HG02884 (cell line): ENCODE results near the gene PPDPF.
"Not testable (repeated sequence)": the region's sequence is repeated elsewhere in the genome, so short reads cannot be mapped to it uniquely, and the experiment has no call there.

Source experiments
- ATAC-seq: cut with Tn5 transposase; IDR thresholded peaks from one replicate; pipeline ENCODE4 v1.9.1; 2021; ENCODE audit warnings: mild to moderate bottlenecking, moderate library complexity; ENCODE audit not compliant: unreplicated experiment

PPDPF gene

GRCh38 chr20:63520504-63520933 is at the start of gene PPDPF:
PPDPF (plus strand) TSS chr20:63520765; CDS start chr20:63521309, 544 bp downstream.
- ATAC-seq = peak; percentile 68

GRCh38 chr20:63471002-63471716 is 49.4 kb upstream of the PPDPF start:
- no peak for ATAC-seq

GRCh38 chr20:63471717-63471980 is 48.9 kb upstream of the PPDPF start:
- no peak for ATAC-seq

GRCh38 chr20:63471981-63472831 is 48.4 kb upstream of the PPDPF start, which contains the start of gene KCNQ2:
KCNQ2 (minus strand) TSS chr20:63472655; CDS start chr20:63472463, 192 bp downstream.
- no peak for ATAC-seq

GRCh38 chr20:63472862-63473390 is 47.6 kb upstream of the PPDPF start:
- no peak for ATAC-seq

GRCh38 chr20:63473555-63474449 is 46.8 kb upstream of the PPDPF start:
- ATAC-seq = no peak

- ATAC-seq = no peak
These were observed 45.4 kb upstream of the PPDPF start for GRCh38 chr20:63475209-63475608.

- no peak for ATAC-seq
These were observed 43.4 kb upstream of the PPDPF start for GRCh38 chr20:63477061-63477616.

GRCh38 chr20:63477944-63478343 is 42.6 kb upstream of the PPDPF start:
- ATAC-seq = no peak

- ATAC-seq = no peak
These were observed 41.9 kb upstream of the PPDPF start for GRCh38 chr20:63478346-63479302.

GRCh38 chr20:63479695-63480419 is 40.7 kb upstream of the PPDPF start:
- ATAC-seq = not testable (repeated sequence)

- ATAC-seq = no peak
These were observed 39.1 kb upstream of the PPDPF start for GRCh38 chr20:63481503-63481902.

- ATAC-seq = no peak
These were observed 38.5 kb upstream of the PPDPF start for GRCh38 chr20:63482021-63482587.

- no peak for ATAC-seq
These were observed 36.7 kb upstream of the PPDPF start for GRCh38 chr20:63483834-63484233.

GRCh38 chr20:63484236-63484635 is 36.3 kb upstream of the PPDPF start:
- no peak for ATAC-seq

- no peak for ATAC-seq
These were observed 35.7 kb upstream of the PPDPF start for GRCh38 chr20:63484651-63485403.

- no peak for ATAC-seq
These were observed 34.2 kb upstream of the PPDPF start for GRCh38 chr20:63486300-63486855.
